ENCODE measurements around the gene SMARCC1. TPM values are rescaled to one million over a fixed set of nuclear protein-coding genes. Genes with fewer than 3 reads are reported as not detected.

SMARCC1 gene
- polyA plus RNA-seq, 2 of the 4 experiments (the other 2 are of a cell fraction), result 27.1 to 27.5 TPM

DNA sequence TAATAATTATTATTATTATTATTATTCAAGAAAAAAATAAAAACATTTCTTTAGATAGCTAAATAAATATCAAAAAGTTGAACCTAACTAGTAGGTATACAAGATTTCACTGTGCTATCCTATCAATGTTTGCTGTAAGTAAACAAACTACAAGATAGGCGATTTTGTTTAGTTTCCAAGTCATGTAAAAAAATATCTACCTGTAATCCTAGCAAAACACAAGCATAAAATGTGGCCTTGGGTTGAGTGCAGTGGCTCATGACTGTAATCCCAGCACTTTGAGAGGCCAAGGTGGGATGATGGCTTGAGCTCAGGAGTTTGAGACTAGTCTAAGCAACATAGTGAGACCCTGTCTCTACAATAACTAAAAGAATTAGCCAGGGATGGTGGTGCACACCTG, 131.4 kb downstream of the SMARCC1 start:
- 76% methylated on average over 1 of the region's 1 CpG for WGBS (ENCODE audit: missing lambda C conversion rate)
- H3K27ac ChIP-seq, result no peak overlapping the region
- ChIA-PET POLR2A (no interaction called here), CTCF (interaction anchor here (1.1 kb wide), 1 partner anchor 43 kb away, joined by 3 read pairs; no protein-coding TSS in a partner anchor)
- no peaks in the 10 kb centered on the region for H3K9me3 ChIP-seq
- FAIRE-seq (no peak), ATAC-seq (no peak), DNase-seq (ENCODE audit: low read depth in 1 of 2, low spot score in 1 of 2) (no peak)
- H3K4me2 ChIP-seq, result no peak overlapping the region
- no peak for TF ChIP-seq EP300 (IDR thresholded peaks at IDR 0.05)
- H3K4me1 ChIP-seq, result no peaks in the 10 kb centered on the region
- no peak overlapping the region for H3K4me3 ChIP-seq

DNA sequence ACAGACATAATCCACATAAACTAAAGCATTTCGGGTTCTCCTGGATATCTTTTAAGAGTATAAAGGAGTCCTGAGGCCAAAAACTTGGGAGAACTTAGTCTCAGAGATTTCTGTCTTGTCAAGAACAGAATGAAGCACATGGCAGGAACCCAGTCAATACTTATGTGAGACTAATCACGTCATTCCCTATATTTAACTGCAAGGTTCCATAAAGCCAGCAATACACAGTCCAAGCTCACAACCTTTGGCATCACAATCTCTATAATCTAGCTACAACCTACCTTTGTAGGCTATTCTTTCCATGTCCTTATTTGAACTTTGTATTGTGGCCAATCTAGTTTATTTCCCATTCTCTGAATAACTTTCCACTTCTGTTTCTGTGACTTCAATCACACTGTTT, 134.1 kb downstream of the SMARCC1 start:
- 95% methylated on average over 2 of the region's 2 CpGs for WGBS (ENCODE audit: missing lambda C conversion rate)
- Histone ChIP-seq H3K27ac (no peak overlapping the region), H3K9me3 (no peaks in the 10 kb centered on the region), H3K4me3 (no peak overlapping the region), H3K4me1 (no peaks in the 10 kb centered on the region), H3K4me2 (no peak overlapping the region)
- TF ChIP-seq, protein P1, sequence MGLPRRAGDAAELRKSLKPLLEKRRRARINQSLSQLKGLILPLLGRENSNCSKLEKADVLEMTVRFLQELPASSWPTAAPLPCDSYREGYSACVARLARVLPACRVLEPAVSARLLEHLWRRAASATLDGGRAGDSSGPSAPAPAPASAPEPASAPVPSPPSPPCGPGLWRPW (IDR thresholded peaks at IDR 0.05), result no peak
- TF ChIP-seq TFCP2L1 (CRISPR knock-in tag; IDR thresholded peaks at IDR 0.05), result no peak
- TF ChIP-seq ZSCAN20 (CRISPR knock-in tag; IDR thresholded peaks at IDR 0.05), result no peak
- TF ChIP-seq JUN (IDR thresholded peaks at IDR 0.05), result no peak
- TF ChIP-seq, protein P2, sequence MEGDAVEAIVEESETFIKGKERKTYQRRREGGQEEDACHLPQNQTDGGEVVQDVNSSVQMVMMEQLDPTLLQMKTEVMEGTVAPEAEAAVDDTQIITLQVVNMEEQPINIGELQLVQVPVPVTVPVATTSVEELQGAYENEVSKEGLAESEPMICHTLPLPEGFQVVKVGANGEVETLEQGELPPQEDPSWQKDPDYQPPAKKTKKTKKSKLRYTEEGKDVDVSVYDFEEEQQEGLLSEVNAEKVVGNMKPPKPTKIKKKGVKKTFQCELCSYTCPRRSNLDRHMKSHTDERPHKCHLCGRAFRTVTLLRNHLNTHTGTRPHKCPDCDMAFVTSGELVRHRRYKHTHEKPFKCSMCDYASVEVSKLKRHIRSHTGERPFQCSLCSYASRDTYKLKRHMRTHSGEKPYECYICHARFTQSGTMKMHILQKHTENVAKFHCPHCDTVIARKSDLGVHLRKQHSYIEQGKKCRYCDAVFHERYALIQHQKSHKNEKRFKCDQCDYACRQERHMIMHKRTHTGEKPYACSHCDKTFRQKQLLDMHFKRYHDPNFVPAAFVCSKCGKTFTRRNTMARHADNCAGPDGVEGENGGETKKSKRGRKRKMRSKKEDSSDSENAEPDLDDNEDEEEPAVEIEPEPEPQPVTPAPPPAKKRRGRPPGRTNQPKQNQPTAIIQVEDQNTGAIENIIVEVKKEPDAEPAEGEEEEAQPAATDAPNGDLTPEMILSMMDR (IDR thresholded peaks at IDR 0.05), result no peak
- no peak for TF ChIP-seq HOXB5 (CRISPR knock-in tag; IDR thresholded peaks at IDR 0.05)
- TF ChIP-seq, protein P3, sequence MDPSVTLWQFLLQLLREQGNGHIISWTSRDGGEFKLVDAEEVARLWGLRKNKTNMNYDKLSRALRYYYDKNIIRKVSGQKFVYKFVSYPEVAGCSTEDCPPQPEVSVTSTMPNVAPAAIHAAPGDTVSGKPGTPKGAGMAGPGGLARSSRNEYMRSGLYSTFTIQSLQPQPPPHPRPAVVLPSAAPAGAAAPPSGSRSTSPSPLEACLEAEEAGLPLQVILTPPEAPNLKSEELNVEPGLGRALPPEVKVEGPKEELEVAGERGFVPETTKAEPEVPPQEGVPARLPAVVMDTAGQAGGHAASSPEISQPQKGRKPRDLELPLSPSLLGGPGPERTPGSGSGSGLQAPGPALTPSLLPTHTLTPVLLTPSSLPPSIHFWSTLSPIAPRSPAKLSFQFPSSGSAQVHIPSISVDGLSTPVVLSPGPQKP (IDR thresholded peaks at IDR 0.05; ENCODE audit: low read depth, low read length), result no peak
- TF ChIP-seq TP53 (CRISPR knock-in tag; IDR thresholded peaks at IDR 0.05), result no peak
- ChIA-PET POLR2A (no interaction called here), CTCF (interaction anchor here (1.0 kb wide), 1 partner anchor 14 kb away, joined by 4 read pairs; no protein-coding TSS in a partner anchor)
- no peak for DNase-seq (ENCODE audit: low read depth in 1 of 2, low spot score in 1 of 2)
- ATAC-seq, result no peak
- FAIRE-seq, result no peak

DNA sequence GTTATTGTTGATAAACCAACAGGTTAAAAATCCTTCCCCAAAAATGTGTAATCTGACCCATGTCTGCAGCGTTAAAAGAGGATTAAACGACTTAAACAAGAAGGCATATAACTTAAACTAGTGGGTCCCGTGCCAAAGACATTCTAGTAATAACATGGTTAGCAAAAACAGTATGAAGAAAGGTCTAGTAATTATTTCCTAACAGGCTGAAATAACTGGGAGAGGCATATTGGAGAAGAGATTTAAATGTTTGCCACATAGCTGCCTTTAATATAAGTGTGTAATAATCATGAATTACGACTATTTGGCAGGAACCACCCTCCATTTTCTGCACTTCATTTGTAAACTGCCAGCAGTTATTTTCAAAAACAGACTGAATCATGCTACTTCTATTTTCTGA, 135.3 kb downstream of the SMARCC1 start:
- no peak for DNase-seq (ENCODE audit: low read depth in 1 of 2, low spot score in 1 of 2)
- no peak overlapping the region for H3K4me3 ChIP-seq
- H3K9me3 ChIP-seq, result no peaks in the 10 kb centered on the region
- H3K4me1 ChIP-seq, result no peaks in the 10 kb centered on the region
- CTCF ChIA-PET, result no interaction called here
- ATAC-seq, result no peak
- 84% methylated on average over 4 of the region's 4 CpGs for WGBS (ENCODE audit: missing lambda C conversion rate)
- FAIRE-seq, result no peak
- H3K27ac ChIP-seq, result no peak overlapping the region
- H3K4me2 ChIP-seq, result no peak overlapping the region
- no peak for TF ChIP-seq HOXB5 (CRISPR knock-in tag; IDR thresholded peaks at IDR 0.05)
- TF ChIP-seq EHMT2 (IDR thresholded peaks at IDR 0.05; ENCODE audit: low read depth), result no peak
- TF ChIP-seq POLR2AphosphoS2 (conservative IDR thresholded peaks at IDR 0.05; ENCODE audit: low read length), result no peak
- no peak for TF ChIP-seq SMC3 (IDR thresholded peaks at IDR 0.05)
- TF ChIP-seq SREBF2 (IDR thresholded peaks at IDR 0.05), result no peak
- TF ChIP-seq TP53 (CRISPR knock-in tag; IDR thresholded peaks at IDR 0.05), result no peak
- no peak for TF ChIP-seq MAFK (IDR thresholded peaks at IDR 0.05; ENCODE audit: partially characterized antibody)
- TF ChIP-seq, protein P4, sequence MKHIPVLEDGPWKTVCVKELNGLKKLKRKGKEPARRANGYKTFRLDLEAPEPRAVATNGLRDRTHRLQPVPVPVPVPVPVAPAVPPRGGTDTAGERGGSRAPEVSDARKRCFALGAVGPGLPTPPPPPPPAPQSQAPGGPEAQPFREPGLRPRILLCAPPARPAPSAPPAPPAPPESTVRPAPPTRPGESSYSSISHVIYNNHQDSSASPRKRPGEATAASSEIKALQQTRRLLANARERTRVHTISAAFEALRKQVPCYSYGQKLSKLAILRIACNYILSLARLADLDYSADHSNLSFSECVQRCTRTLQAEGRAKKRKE (CRISPR knock-in tag; IDR thresholded peaks at IDR 0.05; ENCODE audit: low read depth), result no peak
- no peak for TF ChIP-seq JUNB (IDR thresholded peaks at IDR 0.05)
- TF ChIP-seq NR3C1 (IDR thresholded peaks at IDR 0.05), result no peak
- POLR2A ChIA-PET, result no interaction called here

DNA sequence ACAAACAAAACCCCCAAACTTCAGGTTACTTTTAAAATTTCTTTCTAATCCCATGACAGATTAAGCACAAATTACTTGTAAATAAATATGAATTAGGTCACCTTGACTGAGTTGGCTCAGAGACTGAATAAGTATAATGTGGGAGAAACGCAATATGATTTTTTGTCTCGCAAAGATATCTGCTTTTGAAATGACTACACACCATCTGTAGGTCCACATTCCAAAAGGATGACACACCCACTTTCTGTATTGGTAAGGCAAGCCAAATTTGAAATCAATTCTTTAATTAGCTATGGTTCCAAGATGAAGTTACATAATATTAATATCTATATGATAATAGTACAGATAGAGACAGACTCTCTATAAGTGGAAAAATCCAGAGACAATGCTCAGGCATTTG, 136.1 kb downstream of the SMARCC1 start:
- H3K27ac ChIP-seq, result no peak overlapping the region
- 90% methylated on average over 2 of the region's 2 CpGs for WGBS (ENCODE audit: missing lambda C conversion rate)
- no peak for DNase-seq (ENCODE audit: low read depth in 1 of 2, low spot score in 1 of 2)
- ATAC-seq, result no peak
- H3K4me3 ChIP-seq, result no peak overlapping the region
- no peaks in the 10 kb centered on the region for H3K9me3 ChIP-seq
- H3K4me2 ChIP-seq, result no peak overlapping the region
- CTCF ChIA-PET, result no interaction called here
- POLR2A ChIA-PET, result no interaction called here
- no peaks in the 10 kb centered on the region for H3K4me1 ChIP-seq
- no peak for FAIRE-seq
- no peak for TF ChIP-seq SMC3 (IDR thresholded peaks at IDR 0.05)
- no peak for TF ChIP-seq TFCP2L1 (CRISPR knock-in tag; IDR thresholded peaks at IDR 0.05)
- no peak for TF ChIP-seq FOSL2 (IDR thresholded peaks at IDR 0.05)
- no peak for TF ChIP-seq FOSL2 (CRISPR knock-in tag; IDR thresholded peaks at IDR 0.05)
- TF ChIP-seq, protein P5, sequence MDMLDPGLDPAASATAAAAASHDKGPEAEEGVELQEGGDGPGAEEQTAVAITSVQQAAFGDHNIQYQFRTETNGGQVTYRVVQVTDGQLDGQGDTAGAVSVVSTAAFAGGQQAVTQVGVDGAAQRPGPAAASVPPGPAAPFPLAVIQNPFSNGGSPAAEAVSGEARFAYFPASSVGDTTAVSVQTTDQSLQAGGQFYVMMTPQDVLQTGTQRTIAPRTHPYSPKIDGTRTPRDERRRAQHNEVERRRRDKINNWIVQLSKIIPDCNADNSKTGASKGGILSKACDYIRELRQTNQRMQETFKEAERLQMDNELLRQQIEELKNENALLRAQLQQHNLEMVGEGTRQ (IDR thresholded peaks at IDR 0.05), result no peak
- TF ChIP-seq PHF8 (IDR thresholded peaks at IDR 0.05; ENCODE audit: borderline replicate concordance, low read depth), result no peak
- TF ChIP-seq TP53 (CRISPR knock-in tag; IDR thresholded peaks at IDR 0.05), result no peak
- TF ChIP-seq RAD21 (conservative IDR thresholded peaks at IDR 0.05 in 1 of 2, IDR thresholded peaks at IDR 0.05 in 1 of 2), result no peak
- no peak for TF ChIP-seq CEBPB (IDR thresholded peaks at IDR 0.05)
- TF ChIP-seq MAFK (IDR thresholded peaks at IDR 0.05; ENCODE audit: partially characterized antibody), result no peak
- TF ChIP-seq KDM1A (IDR thresholded peaks at IDR 0.05; ENCODE audit: low read depth), result no peak
- TF ChIP-seq FOSB (CRISPR knock-in tag; IDR thresholded peaks at IDR 0.05), result no peak
- TF ChIP-seq, protein P6, sequence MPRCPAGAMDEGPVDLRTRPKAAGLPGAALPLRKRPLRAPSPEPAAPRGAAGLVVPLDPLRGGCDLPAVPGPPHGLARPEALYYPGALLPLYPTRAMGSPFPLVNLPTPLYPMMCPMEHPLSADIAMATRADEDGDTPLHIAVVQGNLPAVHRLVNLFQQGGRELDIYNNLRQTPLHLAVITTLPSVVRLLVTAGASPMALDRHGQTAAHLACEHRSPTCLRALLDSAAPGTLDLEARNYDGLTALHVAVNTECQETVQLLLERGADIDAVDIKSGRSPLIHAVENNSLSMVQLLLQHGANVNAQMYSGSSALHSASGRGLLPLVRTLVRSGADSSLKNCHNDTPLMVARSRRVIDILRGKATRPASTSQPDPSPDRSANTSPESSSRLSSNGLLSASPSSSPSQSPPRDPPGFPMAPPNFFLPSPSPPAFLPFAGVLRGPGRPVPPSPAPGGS (IDR thresholded peaks at IDR 0.05), result no peak
- TF ChIP-seq HOXB13 (CRISPR knock-in tag; IDR thresholded peaks at IDR 0.05; ENCODE audit: low read depth), result no peak

Measured in A549 (cell line).